HG03520 (cell line): ENCODE results near the gene SPINK13.
"Not testable (repeated sequence)": the region's sequence is repeated elsewhere in the genome, so short reads cannot be mapped to it uniquely, and the experiment has no call there.

ENCODE experiments used
- ATAC-seq: cut with Tn5 transposase; IDR thresholded peaks from one replicate; pipeline ENCODE4 v1.9.1; 2021; ENCODE audit warnings: mild to moderate bottlenecking, moderate library complexity; ENCODE audit not compliant: unreplicated experiment

SPINK13 gene, protein sequence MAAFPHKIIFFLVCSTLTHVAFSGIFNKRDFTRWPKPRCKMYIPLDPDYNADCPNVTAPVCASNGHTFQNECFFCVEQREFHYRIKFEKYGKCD

DNA sequence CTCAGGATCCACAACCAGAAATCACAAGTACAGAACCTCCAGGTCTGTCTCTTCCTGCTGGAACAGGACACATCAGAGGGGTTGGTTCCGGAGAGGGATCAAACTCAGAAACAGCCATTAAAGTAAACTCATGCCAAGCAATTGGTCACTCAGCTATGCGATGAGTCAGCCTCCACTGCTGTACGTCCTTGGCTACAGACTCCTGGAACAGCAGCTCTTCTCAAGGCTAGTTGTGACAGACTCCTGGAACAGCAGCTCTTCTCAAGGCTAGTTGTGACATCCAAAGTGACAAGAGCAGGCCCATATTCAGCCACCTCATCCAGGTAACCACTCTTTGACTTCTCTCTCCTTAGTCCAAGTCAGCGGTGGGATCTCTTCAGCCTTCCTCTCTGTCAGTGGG is at the start of gene SPINK13:
Gene SPINK13 (plus strand): TSS at position 229 of the 400 bp plus-strand sequence. CDS start 1,279 bp downstream, outside the sequence.
- ATAC-seq = no peak

DNA sequence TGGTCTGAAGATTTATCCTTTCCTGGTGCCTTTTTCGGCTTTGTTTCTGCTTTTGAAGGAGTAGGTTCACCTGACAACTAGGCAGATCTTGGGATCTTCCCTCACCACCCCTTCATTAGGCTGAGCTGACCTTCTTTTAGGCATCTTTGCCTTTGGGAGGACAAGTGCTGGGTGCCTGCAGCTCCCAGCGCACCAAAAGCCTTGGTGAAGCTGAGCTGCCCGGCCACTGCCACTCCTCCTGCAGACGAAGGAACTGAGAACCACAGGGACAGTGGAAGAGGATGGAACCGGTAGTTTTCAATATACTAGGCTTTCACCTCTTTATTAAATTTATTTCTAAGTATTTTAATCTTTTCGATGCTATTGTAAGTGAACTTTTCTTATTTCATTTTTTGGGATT is 47.1 kb upstream of the SPINK13 start:
- ATAC-seq = no peak

DNA sequence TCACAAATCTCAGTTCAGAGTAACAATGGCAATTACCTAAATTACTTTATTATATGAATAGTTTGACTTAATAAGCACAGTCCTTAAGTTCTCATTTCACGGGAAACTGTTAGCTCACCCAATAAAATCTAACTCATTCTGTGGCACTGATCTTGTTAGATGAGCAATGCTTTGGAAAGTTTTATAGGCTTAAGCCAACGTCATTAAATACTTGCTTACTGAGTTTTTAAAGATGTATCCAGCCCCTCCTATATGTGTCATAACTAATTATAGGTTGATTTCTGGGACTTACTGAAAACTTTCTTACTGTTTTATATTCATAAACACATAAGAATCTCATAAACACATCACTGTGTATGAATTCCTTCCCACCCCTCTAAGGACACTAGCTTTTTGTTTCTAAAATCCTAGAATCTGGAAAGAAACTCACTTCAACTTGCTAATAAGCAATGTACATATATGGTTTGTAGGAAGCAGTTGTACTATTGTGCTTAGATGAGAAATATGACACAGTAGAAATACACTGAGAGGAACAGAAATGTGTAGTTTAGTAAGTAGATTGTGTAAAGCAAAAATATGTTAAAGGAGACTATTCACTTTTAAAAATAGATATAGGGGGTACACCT is 44.4 kb upstream of the SPINK13 start:
- no peak for ATAC-seq

GRCh38 chr5:148228392-148228984 is 40.1 kb upstream of the SPINK13 start:
- no peak for ATAC-seq

GRCh38 chr5:148229840-148230239 is 38.8 kb upstream of the SPINK13 start:
- no peak for ATAC-seq

GRCh38 chr5:148230240-148230639 is 38.4 kb upstream of the SPINK13 start:
- ATAC-seq = no peak

- no peak for ATAC-seq
These were observed 30.7 kb upstream of the SPINK13 start for GRCh38 chr5:148237785-148238417.

GRCh38 chr5:148238418-148238794 is 30.2 kb upstream of the SPINK13 start, which contains the start of gene MARCOL:
Gene MARCOL (plus strand): TSS chr5:148238525. CDS start chr5:148238598, 73 bp downstream.
- ATAC-seq = no peak

DNA sequence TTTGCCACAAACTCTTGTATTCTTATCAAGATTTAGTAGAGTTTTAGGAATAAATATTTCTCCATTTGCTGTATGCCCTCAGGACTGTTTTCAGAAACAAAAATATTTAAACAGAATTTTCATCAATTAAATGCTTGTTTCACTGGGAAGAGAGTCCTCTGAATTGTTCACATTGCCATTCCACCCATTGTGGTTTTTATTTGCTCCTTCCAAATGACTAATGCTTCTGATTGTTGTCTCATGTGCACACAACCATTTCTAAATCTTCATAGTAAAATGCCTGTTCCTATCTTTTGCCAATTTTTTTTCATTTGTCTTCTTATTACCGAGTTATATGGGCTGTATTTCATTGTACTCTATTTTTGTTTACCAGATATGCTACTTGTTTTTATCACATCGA is 19.7 kb upstream of the SPINK13 start:
- ATAC-seq = no peak

GRCh38 chr5:148255456-148255855 is 13.1 kb upstream of the SPINK13 start:
- ATAC-seq = no peak

GRCh38 chr5:148259288-148259687 is 9.3 kb upstream of the SPINK13 start:
- ATAC-seq = no peak

- no peak for ATAC-seq
These were observed 7.4 kb upstream of the SPINK13 start for GRCh38 chr5:148261221-148261620.

DNA sequence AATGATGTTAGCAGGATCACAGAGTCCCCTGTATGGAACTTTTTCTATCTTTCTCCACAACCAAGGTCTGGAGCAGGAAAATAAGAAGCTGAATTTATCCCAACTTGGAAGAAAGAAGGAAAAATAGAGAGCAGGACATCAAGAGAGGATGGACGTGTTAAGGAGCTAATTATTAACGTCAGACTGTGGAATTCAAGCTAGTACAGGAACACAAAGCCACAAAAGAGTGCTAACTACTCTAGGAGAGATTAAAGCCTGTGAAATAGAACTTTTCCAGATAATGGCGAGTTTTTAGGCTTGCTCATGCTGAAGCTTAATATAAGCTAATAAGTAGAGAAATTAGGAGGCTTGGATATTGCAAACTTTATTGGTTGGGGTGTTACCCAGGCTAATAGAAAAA is 632 bp upstream of the SPINK13 start:
- ATAC-seq = no peak

- not testable (repeated sequence) for ATAC-seq
These were observed 6.5 kb downstream of the SPINK13 start for GRCh38 chr5:148275129-148275528.

DNA sequence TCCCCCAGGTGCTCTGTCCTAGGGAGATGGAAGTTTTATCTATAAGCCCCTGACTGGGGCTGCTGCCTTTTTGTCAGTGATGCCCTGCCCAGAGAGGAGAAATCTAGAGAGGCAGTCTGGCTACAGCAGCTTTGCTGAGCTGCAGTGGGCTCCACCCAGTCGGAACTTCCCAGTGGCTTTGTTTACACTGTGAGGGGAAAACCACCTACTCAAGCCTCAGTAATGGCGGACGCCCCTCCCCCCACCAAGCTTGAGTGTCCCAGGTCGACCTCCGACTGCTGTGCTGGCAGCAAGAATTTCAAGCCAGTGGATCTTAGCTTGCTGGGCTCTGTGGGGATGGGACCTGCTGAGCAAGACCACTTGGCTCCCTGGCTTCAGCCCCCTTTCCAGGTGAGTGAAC is 12.3 kb downstream of the SPINK13 start:
- not testable (repeated sequence) for ATAC-seq

DNA sequence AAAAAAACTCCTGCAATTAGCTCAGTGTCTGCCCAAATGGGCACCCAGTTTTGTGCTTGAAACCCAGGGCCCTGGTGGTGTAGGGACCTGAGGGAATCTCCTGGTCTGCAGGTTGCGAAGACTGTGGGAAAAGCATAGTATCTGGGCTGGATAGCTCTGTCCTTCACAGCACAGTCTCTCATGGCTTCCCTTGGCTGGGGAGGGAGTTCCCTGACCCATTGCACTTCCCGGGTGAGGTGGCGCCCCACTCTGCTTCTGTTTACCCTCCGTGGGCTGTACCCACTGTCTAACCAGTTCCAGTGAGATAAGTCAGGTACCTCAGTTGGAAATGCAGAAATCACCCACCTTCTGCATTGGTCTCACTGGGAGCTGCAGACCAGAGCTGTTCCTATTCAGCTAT is 12.7 kb downstream of the SPINK13 start:
- not testable (repeated sequence) for ATAC-seq

DNA sequence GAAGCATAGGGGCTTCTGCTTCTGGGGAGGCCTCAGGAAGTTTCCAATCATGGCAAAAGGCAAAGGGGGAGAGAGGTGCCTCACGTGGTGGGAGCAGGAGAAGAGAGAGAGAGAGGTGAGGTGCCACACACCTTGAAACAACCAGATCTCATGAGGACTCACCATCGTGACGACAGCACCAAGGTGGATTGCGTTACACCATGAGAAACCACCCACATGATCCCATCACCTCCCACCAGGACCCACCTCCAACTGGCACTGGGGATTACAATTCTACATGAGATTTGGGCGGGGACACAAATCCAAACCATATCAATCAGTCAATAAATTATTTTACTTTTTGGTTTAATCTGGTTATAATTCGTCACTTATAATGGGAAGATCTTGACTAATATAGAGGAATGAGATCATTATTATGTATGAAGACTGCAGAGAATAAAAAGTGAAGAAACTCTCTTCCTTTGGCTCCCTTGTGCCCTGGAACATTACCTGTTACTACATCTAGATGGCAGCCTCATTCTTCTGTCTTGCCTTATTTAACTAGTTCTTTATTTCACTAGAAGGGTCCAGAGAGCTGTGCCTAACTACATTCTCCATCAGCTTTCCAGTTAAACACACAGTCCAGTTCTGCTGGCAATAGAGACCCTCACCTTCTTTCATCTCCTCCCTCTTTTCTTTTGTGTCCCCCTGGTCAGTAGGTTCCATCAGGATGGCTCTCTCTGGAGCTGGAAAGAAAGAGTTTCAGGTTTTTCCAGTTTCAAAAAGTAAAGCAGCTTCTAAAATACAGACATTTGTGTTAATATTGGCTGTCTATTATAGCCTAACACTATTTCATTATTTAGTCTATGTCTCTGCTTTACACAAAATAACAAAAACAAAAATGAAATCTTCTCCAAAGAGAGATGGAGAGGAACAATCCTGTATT is 21.9 kb downstream of the SPINK13 start:
- peak; percentile 52 for ATAC-seq

DNA sequence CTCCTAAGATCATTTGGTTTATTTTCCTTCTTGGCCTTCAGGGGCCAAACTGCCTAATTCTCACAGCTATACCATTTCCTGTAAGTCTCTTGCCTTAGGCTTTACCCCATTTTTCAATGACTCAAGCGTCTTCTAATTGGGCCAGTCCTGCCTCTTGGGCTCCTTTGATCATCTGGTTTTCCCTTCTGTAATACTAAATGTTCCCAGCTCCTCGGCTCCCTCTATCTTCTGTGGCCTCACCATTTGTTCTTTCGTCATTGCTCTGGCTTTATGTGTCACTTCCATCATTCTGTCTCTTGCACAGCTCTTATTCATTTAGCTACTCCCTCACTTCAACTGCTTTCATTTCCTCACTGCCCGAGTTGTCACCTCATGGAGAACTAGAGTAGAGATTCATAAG is 29.1 kb downstream of the SPINK13 start:
- no peak for ATAC-seq

DNA sequence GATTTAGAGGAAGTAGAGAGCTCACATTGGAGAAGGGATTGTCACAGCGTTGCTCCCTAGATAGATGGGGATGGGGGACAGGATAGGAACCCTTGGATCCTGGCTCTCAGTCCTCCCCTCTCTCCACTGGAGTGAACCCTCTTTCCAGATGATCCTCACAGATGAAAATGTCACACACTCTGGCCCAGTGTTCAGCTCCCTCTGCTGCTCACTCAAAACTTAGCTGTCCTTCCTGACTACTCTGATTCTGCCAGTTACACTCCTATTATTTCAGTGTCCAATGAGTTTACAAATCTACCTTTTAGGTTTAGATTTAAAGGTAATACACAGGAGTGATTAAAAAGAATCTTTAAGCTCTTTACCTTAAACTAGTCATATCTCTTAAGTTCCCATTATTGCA is 37.9 kb downstream of the SPINK13 start:
- no peak for ATAC-seq

GRCh38 chr5:148309019-148309418 is 40.4 kb downstream of the SPINK13 start:
- ATAC-seq = no peak

DNA sequence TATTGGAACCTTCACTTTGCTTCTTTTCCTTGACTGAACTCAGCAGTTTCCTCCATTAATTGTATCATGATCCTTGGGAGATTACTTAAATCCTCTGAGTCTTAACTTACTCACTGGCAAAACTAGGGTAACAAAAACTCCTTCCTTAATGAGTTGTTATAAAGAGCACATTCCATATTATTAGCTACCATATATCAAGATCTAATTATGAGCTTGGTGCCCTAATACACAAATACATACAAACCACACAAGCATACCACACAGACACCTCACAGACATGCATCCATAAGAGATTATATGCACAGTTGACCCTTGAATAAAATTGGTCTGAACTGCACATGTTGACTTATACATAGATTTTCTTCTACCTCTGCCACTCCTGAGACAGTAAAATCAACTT is 41.2 kb downstream of the SPINK13 start:
- ATAC-seq = no peak
